GM18517 (cell line): Measurements from ENCODE around the gene C2CD2L.
"Not testable (repeated sequence)": the region's sequence is repeated elsewhere in the genome, so short reads cannot be mapped to it uniquely, and the experiment has no call there.

Source experiments
- ATAC-seq: cut with Tn5 transposase; IDR thresholded peaks from one replicate; pipeline ENCODE4 v1.9.1; 2021; ENCODE audit warnings: mild to moderate bottlenecking, moderate library complexity; ENCODE audit not compliant: unreplicated experiment

Gene C2CD2L

GRCh38 chr11:119092880-119093842 lies 14.0 kb upstream of the C2CD2L start:
- no peak for ATAC-seq

GRCh38 chr11:119093942-119094815 lies 13.0 kb upstream of the C2CD2L start:
- ATAC-seq = no peak

DNA sequence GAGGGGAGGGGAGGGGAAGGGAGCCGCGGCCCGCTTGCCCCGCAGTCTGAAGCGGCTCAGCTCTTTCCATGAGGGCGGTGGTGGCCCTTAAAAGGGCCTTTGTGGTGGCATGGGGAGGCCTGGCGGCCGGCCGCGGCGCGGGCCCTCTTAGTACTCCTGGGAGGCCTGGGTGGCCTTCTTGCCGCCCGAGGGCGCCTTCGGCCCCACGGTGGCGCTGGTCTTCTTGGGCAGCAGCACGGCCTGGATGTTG lies 12.4 kb upstream of the C2CD2L start:
- peak; percentile 29 for ATAC-seq

GRCh38 chr11:119095066-119095880 lies 11.9 kb upstream of the C2CD2L start:
- peak; percentile 70 for ATAC-seq

- ATAC-seq = no peak
These were observed 7.4 kb upstream of the C2CD2L start for GRCh38 chr11:119099711-119100110.

GRCh38 chr11:119100246-119100970 lies 6.7 kb upstream of the C2CD2L start:
- ATAC-seq = no peak

DNA sequence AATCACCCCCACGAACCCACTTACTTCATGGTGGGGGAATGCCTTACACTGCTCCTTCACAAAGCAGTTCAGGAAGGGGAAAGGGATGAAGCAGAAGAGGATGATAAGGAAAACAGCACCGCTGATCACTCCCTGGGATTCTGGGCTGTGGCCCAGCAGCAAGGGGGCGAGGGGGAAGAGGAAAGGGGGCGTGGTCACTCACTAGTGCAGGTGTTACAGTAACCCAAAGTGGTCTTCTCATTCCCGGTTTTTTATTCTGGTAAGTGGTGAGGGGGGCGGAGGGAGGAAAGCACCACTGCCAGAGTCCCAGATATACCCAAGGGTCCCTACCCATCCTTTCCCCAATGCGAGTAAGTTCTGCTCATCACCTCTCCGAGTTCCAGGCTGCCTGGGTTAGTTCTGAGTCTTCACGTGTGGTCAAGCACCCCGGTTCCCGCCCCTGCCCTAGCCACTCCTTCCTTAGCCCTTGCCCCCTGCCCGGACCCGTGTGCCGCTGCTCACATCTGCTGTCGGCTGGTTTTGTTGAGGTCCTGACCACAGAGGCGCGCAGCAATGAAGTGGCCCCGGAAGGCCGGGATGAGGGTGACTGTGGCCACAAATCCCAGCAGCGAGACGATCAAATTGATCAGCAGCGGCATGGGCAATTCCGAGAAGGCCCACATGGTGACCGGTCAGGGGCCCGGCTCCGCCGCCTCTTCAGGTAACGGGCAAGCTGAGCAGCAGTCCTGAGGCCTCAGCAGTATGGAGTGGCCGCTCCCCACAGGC lies 6.0 kb upstream of the C2CD2L start:
- peak; percentile 15 for ATAC-seq

DNA sequence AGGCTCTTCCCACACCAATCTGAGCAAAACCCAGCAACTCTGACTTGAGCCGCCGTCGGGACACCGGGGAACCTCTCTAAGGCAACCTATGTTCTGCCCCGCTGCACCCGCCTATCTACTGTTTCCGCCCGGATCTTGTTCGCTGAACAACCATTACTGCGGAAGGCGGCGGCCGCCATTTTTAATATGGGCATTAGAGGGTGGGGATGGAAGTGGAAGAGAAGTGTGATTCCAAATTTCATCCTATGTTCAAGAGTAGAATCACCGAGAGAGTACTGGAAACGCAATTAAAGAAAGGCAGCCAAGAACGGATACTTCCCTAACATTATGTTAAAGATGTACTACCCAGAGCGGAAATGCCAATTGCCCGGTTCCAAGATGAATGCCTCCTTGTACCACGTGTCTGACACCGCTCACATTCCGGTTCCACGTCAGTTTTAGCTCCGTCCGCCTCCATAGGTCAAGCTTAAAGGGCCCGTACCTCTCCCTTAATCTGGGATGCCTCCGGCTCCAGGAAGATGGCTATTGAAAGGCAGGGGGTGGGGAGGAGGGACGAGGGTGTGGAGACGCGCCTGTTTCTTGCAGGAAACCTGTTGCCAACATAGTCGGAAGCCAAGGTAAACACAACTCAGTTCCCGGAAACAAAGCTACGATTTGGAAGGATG lies 5.3 kb upstream of the C2CD2L start, which contains the start of gene DPAGT1:
Gene DPAGT1, minus strand, starts transcription at position 95 of the 665 bp plus-strand sequence. CDS start 198 bp downstream, outside the sequence.
- peak; percentile 77 for ATAC-seq

DNA sequence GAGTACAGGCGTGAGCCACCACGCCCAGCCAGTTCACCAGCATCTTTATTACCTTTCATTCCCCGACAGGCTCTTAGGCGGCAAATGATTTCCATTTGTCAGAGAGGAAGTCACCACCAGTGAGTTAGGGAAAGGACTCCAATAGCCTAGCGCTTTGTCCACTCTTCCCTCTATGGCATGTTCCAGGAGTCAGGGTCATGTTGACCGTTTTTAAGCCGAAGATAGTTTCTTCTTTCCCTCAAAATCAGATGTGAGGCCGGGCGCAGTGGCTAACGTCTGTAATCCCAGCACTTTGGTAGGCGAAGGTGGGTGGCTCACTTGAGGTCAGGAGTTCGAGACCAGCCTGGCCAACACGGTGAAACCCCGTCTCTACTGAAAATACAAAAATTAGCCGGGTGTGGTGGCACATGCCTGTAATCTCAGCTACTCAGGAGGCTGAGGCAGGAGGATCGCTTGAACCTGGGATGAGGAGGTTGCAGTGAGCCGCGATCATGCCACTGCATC lies 3.9 kb upstream of the C2CD2L start:
- not testable (repeated sequence) for ATAC-seq

GRCh38 chr11:119103793-119104192 lies 3.4 kb upstream of the C2CD2L start:
- ATAC-seq = no peak

GRCh38 chr11:119107538-119108145 lies 498 bp downstream of the C2CD2L start:
- peak; percentile 23 for ATAC-seq

GRCh38 chr11:119108146-119108856 lies 1.2 kb downstream of the C2CD2L start:
- ATAC-seq = no peak

DNA sequence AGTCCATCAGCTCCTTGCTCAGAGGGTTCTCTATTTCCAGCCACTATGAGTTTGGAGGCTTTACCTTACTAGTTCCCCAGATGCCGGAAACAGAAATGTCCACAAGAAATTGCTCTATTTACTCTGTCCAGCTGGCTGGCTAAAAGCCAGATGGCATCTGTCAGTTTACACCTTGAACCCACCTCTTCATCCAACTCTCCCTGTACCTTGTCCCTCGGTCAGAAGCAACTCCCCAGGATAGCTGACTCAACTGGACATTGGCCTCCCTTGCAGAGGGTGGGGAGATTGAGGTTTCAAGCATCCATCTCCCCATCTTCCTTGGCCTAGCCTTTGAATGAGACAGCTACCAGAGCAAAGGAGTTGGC lies 1.7 kb downstream of the C2CD2L start:
- ATAC-seq = no peak

- ATAC-seq = no peak
These were observed 2.7 kb downstream of the C2CD2L start for GRCh38 chr11:119109843-119110242.

- ATAC-seq = no peak
These were observed 3.3 kb downstream of the C2CD2L start for GRCh38 chr11:119110439-119110838.

DNA sequence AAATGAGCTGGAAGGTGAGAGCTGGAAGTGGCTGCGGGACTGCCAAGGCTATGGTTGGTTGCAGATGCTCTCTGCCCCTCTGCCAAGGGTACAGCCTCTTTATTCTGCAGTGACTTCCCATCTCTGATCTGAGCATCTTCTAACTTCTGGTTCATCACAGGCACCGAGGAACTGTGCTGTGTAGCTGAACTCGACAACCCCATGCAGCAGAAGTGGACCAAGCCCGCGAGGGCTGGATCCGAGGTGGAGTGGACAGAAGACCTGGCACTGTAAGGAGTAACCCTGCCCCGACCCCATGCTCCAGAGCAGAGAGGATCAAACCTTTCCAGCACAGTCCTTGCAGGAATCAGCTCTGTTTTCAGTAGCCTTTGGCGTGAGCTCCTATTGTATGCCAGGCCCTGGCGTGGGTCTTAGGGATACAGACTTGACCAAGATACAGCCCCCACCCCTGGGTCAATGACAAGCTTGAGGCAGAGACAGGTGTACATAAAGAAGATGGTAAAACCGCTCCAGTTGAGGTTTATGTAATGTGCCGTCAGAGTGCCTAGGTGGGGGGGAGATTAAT lies 4.3 kb downstream of the C2CD2L start:
- ATAC-seq = no peak

- ATAC-seq = no peak
These were observed 5.3 kb downstream of the C2CD2L start for GRCh38 chr11:119112314-119113020.
